HEK293 (cell line): ENCODE data around the gene NUDT3.

Experiments
- CTCF ChIA-PET: fragments of 350-600 bp; formaldehyde crosslinking; extraction: SDS; loops from one replicate; lab custom pipeline; 2021; ENCODE audit warnings: antibody characterized with exemption; lab: Yijun Ruan, JAX
- POLR2A ChIA-PET: fragments of 300-600 bp; formaldehyde crosslinking; extraction: SDS; loops from one replicate; lab custom pipeline; 2020; ENCODE audit warnings: antibody characterized with exemption, inconsistent platforms; lab: Yijun Ruan, JAX
- H3K27ac ChIP-seq: fragments of 200-500 bp; sonication (Bioruptor generic); 2 replicates; pipeline ENCODE4 v1.5.1; 2014; ENCODE audit warnings: low read depth, low read length, control low read depth, inconsistent platforms; ENCODE audit errors: extremely low read depth
- H3K36me3 ChIP-seq, 2 experiments: fragments of 200-500 bp in 1 of 2; sonication (Bioruptor generic) in 1 of 2; 1 replicate in 1 of 2; 2 replicates in 1 of 2; pipeline ENCODE4 v1.5.1; 2014 to 2017; ENCODE audit warnings: inconsistent platforms in 2 of 2, low read length in 2 of 2; ENCODE audit not compliant: control insufficient read depth in 2 of 2, insufficient read depth in 1 of 2
- H3K4me1 ChIP-seq: fragments of 200-500 bp; sonication (Bioruptor generic); 2 replicates; pipeline ENCODE4 v1.5.1; 2014; ENCODE audit warnings: mild to moderate bottlenecking, low read length, inconsistent platforms; ENCODE audit not compliant: control insufficient read depth, insufficient read depth
- H3K4me3 ChIP-seq: 2 replicates; pipeline ENCODE4 v1.5.1; 2011; ENCODE audit warnings: low read depth, mild to moderate bottlenecking, control low read depth, low read length, moderate library complexity
- H3K9me3 ChIP-seq: fragments of 200-500 bp; sonication (Bioruptor generic); 2 replicates; pipeline ENCODE4 v1.5.1; 2014; ENCODE audit warnings: low read depth, low read length, inconsistent platforms; ENCODE audit not compliant: control insufficient read depth, insufficient read depth
- GLIS1 ChIP-seq: fragments of 450-650 bp; formaldehyde crosslinking; IDR thresholded peaks from 2 replicates; pipeline ENCODE4 v1.5.1; 2016; ENCODE audit warnings: missing biosample characterization, missing genetic modification characterization
- GLIS2 ChIP-seq: fragments of 450-650 bp; formaldehyde crosslinking; IDR thresholded peaks from 2 replicates; pipeline ENCODE4 v1.5.1; 2016; ENCODE audit warnings: missing biosample characterization, missing genetic modification characterization
- MEIS1 ChIP-seq: sonication (generic); formaldehyde crosslinking; IDR thresholded peaks from 2 replicates; pipeline ENCODE4 v1.8.1; 2022; ENCODE audit warnings: missing genetic modification reagents, mild to moderate bottlenecking, borderline replicate concordance
- MZF1 ChIP-seq: fragments of 450-650 bp; formaldehyde crosslinking; IDR thresholded peaks from 2 replicates; pipeline ENCODE4 v1.5.1; 2017; ENCODE audit warnings: missing biosample characterization, missing genetic modification characterization, borderline replicate concordance
- PRDM1 ChIP-seq: fragments of 450-650 bp; formaldehyde crosslinking; IDR thresholded peaks from 2 replicates; pipeline ENCODE4; 2016; ENCODE audit warnings: missing biosample characterization, missing genetic modification characterization
- PRDM10 ChIP-seq: fragments of 450-650 bp; formaldehyde crosslinking; IDR thresholded peaks from 2 replicates; pipeline ENCODE4 v1.5.1; 2016; ENCODE audit warnings: missing biosample characterization, missing genetic modification characterization
- RBAK ChIP-seq: fragments of 450-650 bp; formaldehyde crosslinking; IDR thresholded peaks from 2 replicates; pipeline ENCODE4 v1.5.1; 2016; ENCODE audit warnings: missing biosample characterization, missing genetic modification characterization
- REST ChIP-seq: fragments of 450-650 bp; formaldehyde crosslinking; IDR thresholded peaks from 2 replicates; pipeline ENCODE4 v1.5.1; 2016; ENCODE audit warnings: missing biosample characterization, missing genetic modification characterization
- TRIM28 ChIP-seq: IDR thresholded peaks from 2 replicates; pipeline ENCODE4 v1.6.1; 2011; ENCODE audit warnings: low read length, control low read depth, borderline replicate concordance
- WT1 ChIP-seq: fragments of 450-650 bp; formaldehyde crosslinking; IDR thresholded peaks from 2 replicates; pipeline ENCODE4 v1.5.1; 2016; ENCODE audit warnings: missing biosample characterization, missing genetic modification characterization
- ZBTB48 ChIP-seq: fragments of 450-650 bp; formaldehyde crosslinking; IDR thresholded peaks from 2 replicates; pipeline ENCODE4 v1.5.1; 2016; ENCODE audit warnings: missing biosample characterization, missing genetic modification characterization
- ZEB2 ChIP-seq: fragments of 450-650 bp; formaldehyde crosslinking; IDR thresholded peaks from 2 replicates; pipeline ENCODE4 v1.5.1; 2016; ENCODE audit warnings: missing biosample characterization, missing genetic modification characterization
- ZNF169 ChIP-seq: fragments of 450-650 bp; formaldehyde crosslinking; IDR thresholded peaks from 2 replicates; pipeline ENCODE4 v1.5.1; 2016; ENCODE audit warnings: missing biosample characterization, missing genetic modification characterization
- ZNF175 ChIP-seq: fragments of 450-650 bp; formaldehyde crosslinking; IDR thresholded peaks from 2 replicates; pipeline ENCODE4 v1.5.1; 2016; ENCODE audit warnings: missing biosample characterization, missing genetic modification characterization
- ZNF221 ChIP-seq: fragments of 450-650 bp; formaldehyde crosslinking; IDR thresholded peaks from 2 replicates; pipeline ENCODE4 v1.5.1; 2017; ENCODE audit warnings: missing biosample characterization, missing genetic modification characterization, borderline replicate concordance
- ZNF280C ChIP-seq: fragments of 450-650 bp; formaldehyde crosslinking; IDR thresholded peaks from 2 replicates; pipeline ENCODE4 v1.5.1; 2016; ENCODE audit warnings: missing biosample characterization, missing genetic modification characterization
- ZNF335 ChIP-seq: fragments of 450-650 bp; formaldehyde crosslinking; conservative IDR thresholded peaks from 2 replicates; pipeline ENCODE4 v1.5.1; 2016; ENCODE audit warnings: missing biosample characterization, missing genetic modification characterization
- ZNF596 ChIP-seq: fragments of 450-650 bp; IDR thresholded peaks from 2 replicates; pipeline ENCODE4 v1.5.0; 2018; ENCODE audit warnings: missing biosample characterization, mild to moderate bottlenecking, missing genetic modification characterization, moderate library complexity
- ZNF600 ChIP-seq: fragments of 450-650 bp; formaldehyde crosslinking; IDR thresholded peaks from 2 replicates; pipeline ENCODE4 v1.5.1; 2016; ENCODE audit warnings: missing biosample characterization, missing genetic modification characterization
- ZNF621 ChIP-seq: fragments of 450-650 bp; formaldehyde crosslinking; IDR thresholded peaks from 2 replicates; pipeline ENCODE4 v1.5.1; 2017; ENCODE audit warnings: missing biosample characterization, missing genetic modification characterization
- ZNF623 ChIP-seq: fragments of 450-650 bp; formaldehyde crosslinking; IDR thresholded peaks from 2 replicates; pipeline ENCODE4 v1.5.1; 2016; ENCODE audit warnings: missing biosample characterization, missing genetic modification characterization
- ZNF629 ChIP-seq: fragments of 450-650 bp; formaldehyde crosslinking; IDR thresholded peaks from 2 replicates; pipeline ENCODE4 v1.5.1; 2017; ENCODE audit warnings: missing biosample characterization, missing genetic modification characterization
- ZNF768 ChIP-seq: fragments of 450-650 bp; formaldehyde crosslinking; IDR thresholded peaks from 2 replicates; pipeline ENCODE4 v1.5.1; 2018; ENCODE audit warnings: missing biosample characterization, mild to moderate bottlenecking, missing genetic modification characterization
- ZNF830 ChIP-seq: fragments of 450-650 bp; IDR thresholded peaks from 2 replicates; pipeline ENCODE4 v1.5.0; 2018; ENCODE audit warnings: missing biosample characterization, missing genetic modification characterization, low read depth, mild to moderate bottlenecking, moderate library complexity
- ZSCAN16 ChIP-seq: fragments of 450-650 bp; formaldehyde crosslinking; IDR thresholded peaks from 2 replicates; pipeline ENCODE4 v1.5.1; 2016; ENCODE audit warnings: missing biosample characterization, missing genetic modification characterization
- ZXDB ChIP-seq: fragments of 450-650 bp; formaldehyde crosslinking; IDR thresholded peaks from 2 replicates; pipeline ENCODE4 v1.5.1; 2016; ENCODE audit warnings: missing biosample characterization, missing genetic modification characterization

The NUDT3 gene

GRCh38 chr6:34325633-34326032 lies 66.8 kb downstream of the NUDT3 start:
- CTCF ChIA-PET = interaction anchor here (0.6 to 1.4 kb wide), 4 partner anchors 8 to 167 kb away, joined by 3 to 5 read pairs (median 4); no protein-coding TSS in a partner anchor
- POLR2A ChIA-PET = interaction anchor here (0.7 to 1.1 kb wide), 2 partner anchors 8 to 99 kb away, joined by 3 to 4 read pairs; no protein-coding TSS in a partner anchor
- no peaks in the 10 kb centered on the region for H3K9me3 ChIP-seq
- H3K36me3 ChIP-seq = peaks cover 0 to 3% of the 10 kb centered on the region in 2 experiments; a peak in 1 of 3 replicates
- no peak overlapping the region for H3K4me3 ChIP-seq
- H3K27ac ChIP-seq = 0 out of 2 replicates have a peak overlapping the region, but pooled peaks have one; percentile 6
- TF ChIP-seq ZNF280C (tag by site-specific recombination) = no peak
- no peak for TF ChIP-seq GLIS2
- no peak for TF ChIP-seq ZSCAN16
- no peak for TF ChIP-seq ZXDB (tag by site-specific recombination)
- no peak for TF ChIP-seq REST (tag by site-specific recombination)
- TF ChIP-seq ZNF175 (tag by site-specific recombination) = no peak
- TF ChIP-seq ZNF621 (tag by site-specific recombination) = no peak
- no peak for TF ChIP-seq ZNF768 (tag by site-specific recombination)
- no peak for TF ChIP-seq ZNF623 (tag by site-specific recombination)
- TF ChIP-seq, all 188 proteins: peak for 0
- H3K4me1 ChIP-seq = peaks cover 7% of the 10 kb centered on the region; the same call in 1 of the 2 replicates

- Histone ChIP-seq H3K4me3 (no peak overlapping the region), H3K36me3 (peaks cover 0 to 3% of the 10 kb centered on the region in 2 experiments; a peak in 1 of 3 replicates), H3K9me3 (no peaks in the 10 kb centered on the region), H3K27ac (0 out of 2 replicates have a peak overlapping the region, but pooled peaks have one; percentile 6), H3K4me1 (peaks cover 7% of the 10 kb centered on the region; the same call in 1 of the 2 replicates)
- ChIA-PET CTCF (interaction anchor here (0.6 to 1.4 kb wide), 4 partner anchors 9 to 742 kb away, joined by 3 read pairs; no protein-coding TSS in a partner anchor), POLR2A (interaction anchor here (0.5 kb wide), 1 partner anchor 17 kb away, joined by 4 read pairs; no protein-coding TSS in a partner anchor)
- no peak for TF ChIP-seq MEIS1 (CRISPR knock-in tag)
- peak; percentile 78 for TF ChIP-seq MZF1 (tag by site-specific recombination)
- peak; percentile 72; the same call in 1 of the 2 replicates for TF ChIP-seq TRIM28
- TF ChIP-seq ZNF169 (tag by site-specific recombination) = no peak
- TF ChIP-seq ZNF629 = peak; percentile 6; the same call in 1 of the 2 replicates
- peak; percentile 79 for TF ChIP-seq ZNF335
- TF ChIP-seq ZNF596 = 0 out of 2 replicates have a peak, but pooled peaks have one; percentile 52
- no peak for TF ChIP-seq ZNF830
- TF ChIP-seq ZBTB48 (tag by site-specific recombination) = no peak
- TF ChIP-seq RBAK (tag by site-specific recombination) = no peak
- no peak for TF ChIP-seq GLIS1 (tag by site-specific recombination)
- TF ChIP-seq ZEB2 (tag by site-specific recombination) = no peak
- peak; percentile 70 for TF ChIP-seq PRDM1
- TF ChIP-seq WT1 = no peak; the same call in 1 of the 2 replicates
- peak; percentile 57; the same call in 1 of the 2 replicates for TF ChIP-seq ZNF600 (tag by site-specific recombination)
- TF ChIP-seq PRDM10 (tag by site-specific recombination) = no peak
- TF ChIP-seq ZNF221 (tag by site-specific recombination) = no peak
Observed at GRCh38 chr6:34324738-34325444, 67.6 kb downstream of the NUDT3 start.
